ENCODE data around the gene RAD1.

DNA sequence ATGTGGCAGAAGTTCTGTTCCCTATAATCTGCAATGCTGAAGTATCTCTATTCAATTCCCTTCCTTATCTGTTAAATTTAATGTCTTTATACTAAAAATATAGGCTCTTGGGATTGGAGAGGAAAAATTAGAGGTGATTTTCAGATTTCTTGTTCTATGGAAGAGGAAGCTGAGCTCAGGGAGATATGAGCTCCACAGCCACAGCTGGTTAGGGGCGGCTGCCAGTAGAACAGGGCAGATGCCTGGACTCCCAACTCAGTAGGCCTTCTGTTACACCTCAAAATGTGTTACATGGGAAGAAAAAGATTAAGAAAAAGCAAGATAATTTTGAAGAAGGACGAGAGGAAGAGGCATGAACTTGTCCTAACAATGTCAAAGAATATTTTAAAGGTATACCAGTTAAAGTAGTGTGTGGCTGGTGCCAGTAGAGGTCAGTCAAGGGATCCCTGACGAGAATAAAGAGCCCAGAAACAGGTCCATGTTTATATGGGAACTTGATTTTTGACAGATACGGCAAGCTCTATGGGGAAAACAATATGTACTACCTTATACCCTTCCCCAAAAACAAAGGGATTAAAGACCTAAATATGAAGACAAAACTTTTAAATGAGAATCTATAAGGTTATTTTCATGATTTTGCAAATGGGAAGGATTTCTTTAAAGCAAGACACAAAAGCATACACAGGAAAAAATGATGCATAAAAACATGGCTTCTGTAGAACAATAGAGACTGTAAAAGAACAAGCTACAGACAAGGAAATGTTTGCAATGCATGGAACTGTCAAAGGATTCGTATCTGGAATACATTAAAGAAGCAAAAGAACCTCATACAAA, 42.8 kb upstream of the RAD1 start:
- TF ChIP-seq, protein P1, sequence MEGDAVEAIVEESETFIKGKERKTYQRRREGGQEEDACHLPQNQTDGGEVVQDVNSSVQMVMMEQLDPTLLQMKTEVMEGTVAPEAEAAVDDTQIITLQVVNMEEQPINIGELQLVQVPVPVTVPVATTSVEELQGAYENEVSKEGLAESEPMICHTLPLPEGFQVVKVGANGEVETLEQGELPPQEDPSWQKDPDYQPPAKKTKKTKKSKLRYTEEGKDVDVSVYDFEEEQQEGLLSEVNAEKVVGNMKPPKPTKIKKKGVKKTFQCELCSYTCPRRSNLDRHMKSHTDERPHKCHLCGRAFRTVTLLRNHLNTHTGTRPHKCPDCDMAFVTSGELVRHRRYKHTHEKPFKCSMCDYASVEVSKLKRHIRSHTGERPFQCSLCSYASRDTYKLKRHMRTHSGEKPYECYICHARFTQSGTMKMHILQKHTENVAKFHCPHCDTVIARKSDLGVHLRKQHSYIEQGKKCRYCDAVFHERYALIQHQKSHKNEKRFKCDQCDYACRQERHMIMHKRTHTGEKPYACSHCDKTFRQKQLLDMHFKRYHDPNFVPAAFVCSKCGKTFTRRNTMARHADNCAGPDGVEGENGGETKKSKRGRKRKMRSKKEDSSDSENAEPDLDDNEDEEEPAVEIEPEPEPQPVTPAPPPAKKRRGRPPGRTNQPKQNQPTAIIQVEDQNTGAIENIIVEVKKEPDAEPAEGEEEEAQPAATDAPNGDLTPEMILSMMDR (IDR thresholded peaks at IDR 0.05; ENCODE audit: insufficient read depth, low read depth, low read length), result peak; percentile 68
- TF ChIP-seq EZH2 (IDR thresholded peaks at IDR 0.05; ENCODE audit: insufficient read depth, low read length), result no peak
